NCI-H510A treated with DMSO at 0.1 percent for 48 hours (cell line): Measurements from ENCODE around the gene RAB7A.
"Not testable (repeated sequence)": the region's sequence is repeated elsewhere in the genome, so short reads cannot be mapped to it uniquely, and the experiment has no call there.

Experiments used
- DNase-seq: peaks from one replicate; lab custom pipeline; 2025; lab: John Stamatoyannopoulos, UW

The RAB7A gene

GRCh38 chr3:128753715-128754114 lies 27.7 kb downstream of the RAB7A start:
- DNase-seq = no peak

DNA sequence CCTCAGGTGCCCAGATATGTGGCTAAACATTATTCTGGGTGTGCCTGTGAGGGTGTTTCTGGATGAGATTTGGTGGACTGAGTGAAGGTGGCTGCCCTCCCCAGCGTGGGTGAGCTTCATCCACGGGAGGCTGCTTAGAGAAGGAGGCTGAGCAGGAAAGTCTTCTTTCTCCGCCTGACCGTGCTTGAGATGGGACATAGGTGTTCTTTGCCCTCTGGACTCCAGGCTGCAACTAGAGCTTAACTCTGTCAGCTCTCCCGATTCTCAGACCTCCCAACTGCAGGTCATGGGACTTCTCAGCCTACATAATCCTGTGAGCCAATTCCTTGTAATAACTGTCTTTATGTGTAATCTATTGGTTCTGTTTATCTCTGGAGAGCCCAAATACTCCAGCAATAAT lies 34.1 kb downstream of the RAB7A start:
- DNase-seq = no peak

DNA sequence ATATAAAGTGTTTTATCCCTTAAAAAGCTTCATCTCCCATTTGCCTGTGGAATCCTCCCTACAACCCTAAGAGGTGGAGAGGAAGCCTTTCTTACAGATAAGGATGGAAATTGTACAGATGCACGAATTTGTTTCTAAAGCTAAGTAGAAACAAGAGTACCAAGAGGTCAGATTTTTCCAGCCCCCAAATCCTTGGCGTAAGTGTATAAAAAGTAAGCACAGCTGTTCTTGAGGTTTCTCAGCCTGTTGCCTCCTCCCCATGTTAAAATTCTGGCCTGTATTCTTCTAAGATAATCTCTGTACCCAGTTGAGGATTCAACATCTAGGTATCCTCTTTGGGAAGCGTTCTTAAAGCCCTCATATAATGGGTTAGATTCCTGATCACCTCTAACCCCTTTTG lies 34.9 kb downstream of the RAB7A start:
- no peak for DNase-seq

- no peak for DNase-seq
Observed at GRCh38 chr3:128761392-128761791, 35.4 kb downstream of the RAB7A start.

GRCh38 chr3:128763967-128764366 lies 38.0 kb downstream of the RAB7A start:
- no peak for DNase-seq

DNA sequence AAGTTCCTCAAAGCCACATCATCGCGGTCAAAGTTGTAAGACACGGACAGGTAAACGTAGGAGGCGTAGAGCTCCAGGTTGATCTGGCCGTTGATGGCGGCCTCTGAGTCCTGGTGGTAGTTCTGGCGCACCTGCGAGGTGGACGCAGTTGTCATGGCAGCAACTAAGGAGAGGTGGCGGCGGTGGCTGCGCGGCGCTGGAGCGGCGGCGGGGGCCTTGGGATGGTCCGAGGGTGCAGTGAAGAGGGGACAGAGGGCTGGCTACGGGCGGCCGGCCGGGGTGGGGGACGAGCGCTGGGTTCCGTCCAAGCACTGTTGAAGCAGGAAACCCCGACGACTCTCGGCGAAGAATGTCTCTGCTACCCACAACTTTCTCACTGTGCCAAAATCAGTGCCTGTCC lies 38.9 kb downstream of the RAB7A start:
- no peak for DNase-seq

DNA sequence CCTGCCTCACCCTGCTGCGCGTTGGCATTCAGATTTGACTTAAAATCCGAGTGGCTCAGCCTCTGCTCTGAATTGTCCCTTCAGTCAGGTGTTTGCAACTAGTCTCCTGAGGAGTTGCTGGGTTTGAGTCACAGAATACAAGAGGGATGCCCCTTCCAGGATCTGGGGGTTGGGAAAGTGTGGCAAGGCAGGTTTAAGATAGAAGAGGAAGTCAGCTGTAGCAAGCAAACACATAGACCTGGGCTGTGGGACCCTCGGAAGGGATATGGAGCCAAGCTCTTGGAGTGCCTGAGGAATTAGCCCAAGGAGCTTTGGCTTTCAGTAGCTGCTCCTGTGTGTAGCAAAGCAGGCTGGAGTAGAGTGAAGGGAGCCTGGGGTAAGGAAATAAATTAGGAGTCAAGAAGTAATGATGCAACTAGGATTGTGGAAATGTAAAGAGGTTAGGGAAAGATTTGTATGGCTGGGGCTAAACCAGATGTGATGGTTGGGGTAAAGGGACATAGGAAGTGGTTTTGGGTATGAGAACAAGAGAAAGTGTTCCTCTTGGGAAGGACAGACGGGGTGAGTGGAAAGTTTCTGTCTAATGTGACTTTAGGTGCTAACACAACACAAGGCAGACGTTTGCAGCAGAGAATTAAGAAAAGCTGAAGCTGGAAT lies 41.2 kb downstream of the RAB7A start:
- no peak for DNase-seq

- DNase-seq = no peak
Observed at GRCh38 chr3:128768471-128768870, 42.5 kb downstream of the RAB7A start.

DNA sequence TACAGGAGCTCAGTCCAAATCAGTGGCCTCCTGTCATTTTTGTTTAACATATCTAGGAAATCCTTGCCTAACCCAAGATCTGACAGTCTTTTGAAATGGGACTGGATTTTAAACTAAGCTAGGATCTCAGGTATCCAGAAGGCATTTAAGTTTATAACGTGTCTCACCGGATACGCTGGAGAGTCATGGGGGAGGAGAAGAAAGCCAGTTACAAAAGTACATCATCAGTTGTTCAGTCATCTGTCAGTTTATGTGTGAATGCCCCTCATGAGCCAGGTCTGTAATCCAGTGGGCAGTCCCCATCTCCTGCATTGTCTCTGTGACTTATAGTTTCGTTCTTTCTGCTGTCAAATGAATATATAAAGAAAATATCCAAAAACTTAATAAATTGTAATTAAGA lies 44.4 kb downstream of the RAB7A start:
- DNase-seq = no peak

DNA sequence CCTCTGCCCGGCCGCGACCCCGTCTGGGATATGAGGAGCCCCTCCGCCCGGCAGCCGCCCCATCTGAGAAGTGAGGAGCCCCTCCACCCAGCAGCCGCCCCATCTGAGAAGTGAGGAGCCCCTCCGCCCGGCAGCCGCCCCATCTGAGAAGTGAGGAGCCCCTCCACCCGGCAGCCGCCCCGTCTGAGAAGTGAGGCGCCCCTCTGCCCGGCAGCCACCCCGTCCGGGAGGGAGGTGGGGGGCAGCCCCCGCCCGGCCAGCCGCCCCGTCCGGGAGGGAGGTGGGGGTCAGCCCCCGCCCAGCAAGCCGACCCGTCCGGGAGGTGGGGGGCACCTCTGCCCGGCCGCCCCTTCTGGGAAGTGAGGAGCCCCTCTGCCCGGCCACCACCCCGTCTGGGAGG lies 47.2 kb downstream of the RAB7A start:
- DNase-seq = not testable (repeated sequence)

DNA sequence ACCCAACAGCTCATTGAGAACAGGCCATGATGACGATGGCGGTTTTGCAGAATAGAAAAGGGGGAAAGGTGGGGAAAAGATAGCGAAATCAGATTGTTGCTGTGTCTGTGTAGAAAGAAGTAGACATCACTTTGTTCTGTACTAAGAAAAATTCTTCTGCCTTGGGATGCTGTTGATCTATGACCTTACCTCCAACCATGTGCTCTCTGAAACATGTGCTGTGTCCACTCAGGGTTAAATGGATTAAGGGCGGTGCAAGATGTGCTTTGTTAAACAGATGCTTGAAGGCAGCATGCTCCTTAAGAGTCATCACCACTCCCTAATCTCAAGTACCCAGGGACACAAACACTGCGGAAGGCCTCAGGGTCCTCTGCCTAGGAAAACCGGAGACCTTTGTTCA lies 47.6 kb downstream of the RAB7A start:
- DNase-seq = not testable (repeated sequence)

DNA sequence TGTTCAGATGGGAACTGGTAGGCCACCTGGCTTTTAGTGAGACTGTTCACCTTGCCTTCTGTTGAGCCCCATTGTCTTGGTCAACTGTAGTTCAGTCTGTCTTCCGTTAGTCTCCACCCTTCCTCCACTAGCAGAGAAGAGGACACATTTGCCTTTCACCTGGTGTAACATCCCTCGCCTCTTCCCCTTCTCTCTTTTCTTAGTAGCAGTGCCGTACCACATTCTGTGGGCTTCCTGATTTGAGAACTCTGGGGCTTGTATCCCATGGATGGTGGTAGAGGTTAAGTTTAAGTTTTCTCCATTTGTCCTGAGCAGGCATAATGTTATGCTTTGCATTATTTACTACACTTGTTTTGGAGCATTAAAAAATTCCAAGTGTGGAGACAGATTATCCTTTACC lies 49.3 kb downstream of the RAB7A start:
- DNase-seq = no peak

- no peak for DNase-seq
Observed at GRCh38 chr3:128775906-128776542, 50.0 kb downstream of the RAB7A start.

GRCh38 chr3:128780101-128780837 lies 54.3 kb downstream of the RAB7A start:
- no peak for DNase-seq

DNA sequence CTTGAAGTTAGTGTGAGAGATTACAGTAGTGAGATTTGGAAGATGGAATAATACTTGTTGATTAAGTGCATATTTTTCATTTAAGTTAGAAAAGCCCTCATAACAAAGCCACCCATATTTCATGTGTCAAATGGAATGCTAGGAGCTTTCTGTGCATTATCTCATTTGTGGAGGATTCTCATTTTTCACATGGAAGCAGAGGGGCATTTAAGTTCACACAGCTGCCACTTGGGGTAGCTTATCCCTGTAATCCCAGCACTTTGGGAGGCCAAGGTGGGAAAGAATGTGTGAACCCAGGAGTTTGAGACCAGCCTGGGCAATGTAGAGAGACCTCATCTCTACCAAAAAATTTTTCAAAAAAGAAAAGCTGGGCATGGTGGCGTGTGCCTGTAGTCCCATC lies 55.2 kb downstream of the RAB7A start:
- no peak for DNase-seq

- DNase-seq = no peak
Observed at GRCh38 chr3:128782282-128783146, 56.5 kb downstream of the RAB7A start.

DNA sequence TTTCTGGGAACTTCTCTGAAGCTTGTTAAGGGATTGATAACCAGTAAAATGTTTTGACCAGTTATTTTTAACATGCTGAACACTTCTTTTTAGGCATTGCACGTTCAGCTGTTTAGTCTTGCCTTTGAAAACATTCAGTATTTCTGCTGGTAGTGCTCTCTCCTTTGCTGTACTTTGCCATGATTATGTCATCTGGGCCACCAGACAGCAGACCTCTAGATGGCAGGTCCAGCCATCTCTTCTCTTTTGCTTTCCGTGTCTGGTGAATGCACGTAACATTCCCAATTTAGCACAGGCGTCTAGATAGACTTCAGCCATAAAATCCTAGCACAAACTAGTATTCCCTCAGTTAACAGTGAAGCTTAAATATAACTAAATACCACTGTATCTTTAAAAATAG lies 57.8 kb downstream of the RAB7A start:
- DNase-seq = no peak

DNA sequence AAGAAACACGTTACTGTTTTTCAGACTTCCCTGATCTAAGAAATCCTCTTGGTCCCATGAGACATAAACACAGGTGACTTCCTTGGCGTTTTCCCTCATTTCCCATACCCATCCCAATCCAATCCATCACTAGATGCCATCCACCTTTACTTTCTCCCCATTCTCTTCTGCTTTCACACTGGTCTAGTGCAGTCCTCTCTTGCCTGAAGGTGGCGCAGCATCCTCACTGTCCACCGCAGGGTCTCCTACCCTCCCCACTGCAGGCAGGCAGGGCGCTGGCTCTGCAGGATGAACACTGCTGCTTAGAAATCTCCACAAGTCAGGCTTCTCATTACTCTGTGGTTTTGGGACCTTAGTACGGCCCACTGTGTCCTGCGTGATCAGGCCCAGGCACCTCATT lies 58.2 kb downstream of the RAB7A start:
- DNase-seq = no peak

- DNase-seq = no peak
Observed at GRCh38 chr3:128784843-128785242, 58.9 kb downstream of the RAB7A start.

- DNase-seq = no peak
Observed at GRCh38 chr3:128786434-128787020, 60.5 kb downstream of the RAB7A start.

DNA sequence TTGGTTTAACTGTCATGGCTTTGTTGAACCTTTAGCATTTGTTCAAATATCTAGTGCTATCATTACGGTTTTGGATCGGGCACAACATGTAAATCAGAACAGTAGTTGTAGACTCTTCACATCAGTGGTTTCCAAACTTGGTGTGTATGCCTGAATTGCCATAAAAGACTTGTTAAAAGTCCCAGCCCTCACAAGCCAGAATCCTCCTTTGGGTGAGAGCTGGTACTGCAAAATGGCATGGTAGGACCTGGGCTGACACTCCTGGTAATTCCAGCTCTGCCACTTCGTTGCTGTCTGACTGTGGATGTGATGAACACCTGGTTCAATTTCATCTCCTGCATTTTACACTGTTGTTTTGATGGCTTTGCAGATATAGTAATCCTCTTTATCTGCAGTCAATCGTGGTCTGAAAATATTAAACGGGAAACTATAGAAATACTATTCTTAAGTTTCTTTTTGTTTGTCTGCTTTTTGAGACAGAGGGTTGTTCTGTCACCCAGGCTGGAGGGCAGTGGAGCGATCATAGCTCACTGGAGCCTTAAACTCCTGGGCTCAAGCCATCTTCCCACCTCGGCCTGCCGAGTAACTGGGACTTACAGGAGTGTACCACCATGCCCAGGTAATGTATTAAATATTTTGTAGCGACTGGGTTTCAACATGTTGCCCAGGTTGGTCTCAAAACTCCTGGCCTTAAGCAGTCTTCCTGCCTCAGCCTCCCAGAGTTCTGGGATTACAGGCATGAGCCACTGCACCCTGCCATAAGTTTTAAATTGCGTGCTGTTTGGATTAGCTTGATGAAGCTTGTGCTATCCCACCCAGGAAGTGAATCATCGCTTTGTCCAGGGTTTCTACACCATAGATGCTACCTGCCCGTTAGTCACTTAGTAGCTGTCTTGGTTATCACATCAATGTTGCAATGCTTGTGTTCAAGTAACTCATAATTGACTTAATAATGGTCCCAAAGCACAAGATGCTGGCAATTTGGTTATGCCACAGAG lies 61.6 kb downstream of the RAB7A start:
- DNase-seq = peak; percentile 30
